ENCODE data around the gene ADAMTS7.
"Not testable (repeated sequence)": the region's sequence is repeated elsewhere in the genome, so short reads cannot be mapped to it uniquely, and the experiment has no call there.

The ADAMTS7 gene

GRCh38 chr15:78779176-78779785 is 32.0 kb downstream of the ADAMTS7 start:
- DNase-seq (ENCODE audit: low spot score), result not testable (repeated sequence)

- no peak for DNase-seq (ENCODE audit: low spot score)
Measured at GRCh38 chr15:78778422-78778821, 32.8 kb downstream of the ADAMTS7 start.

- DNase-seq (ENCODE audit: low spot score), result not testable (repeated sequence)
Measured at GRCh38 chr15:78777953-78778345, 33.3 kb downstream of the ADAMTS7 start.

GRCh38 chr15:78777290-78777952 is 33.8 kb downstream of the ADAMTS7 start:
- not testable (repeated sequence) for DNase-seq (ENCODE audit: low spot score)

GRCh38 chr15:78776046-78776925 is 35.0 kb downstream of the ADAMTS7 start:
- not testable (repeated sequence) for DNase-seq (ENCODE audit: low spot score)

GRCh38 chr15:78775472-78775871 is 35.8 kb downstream of the ADAMTS7 start:
- DNase-seq (ENCODE audit: low spot score), result no peak

GRCh38 chr15:78774451-78774990 is 36.7 kb downstream of the ADAMTS7 start:
- not testable (repeated sequence) for DNase-seq (ENCODE audit: low spot score)

- DNase-seq (ENCODE audit: low spot score), result not testable (repeated sequence)
Measured at GRCh38 chr15:78773765-78774450, 37.4 kb downstream of the ADAMTS7 start.

- no peak for DNase-seq (ENCODE audit: low spot score)
Measured at GRCh38 chr15:78772738-78773137, 38.5 kb downstream of the ADAMTS7 start.

GRCh38 chr15:78771436-78772000 is 39.7 kb downstream of the ADAMTS7 start:
- not testable (repeated sequence) for DNase-seq (ENCODE audit: low spot score)

- DNase-seq (ENCODE audit: low spot score), result not testable (repeated sequence)
Measured at GRCh38 chr15:78771020-78771419, 40.2 kb downstream of the ADAMTS7 start.

- DNase-seq (ENCODE audit: low spot score), result not testable (repeated sequence)
Measured at GRCh38 chr15:78769473-78770225, 41.6 kb downstream of the ADAMTS7 start.

GRCh38 chr15:78768531-78769408 is 42.5 kb downstream of the ADAMTS7 start:
- no peak for DNase-seq (ENCODE audit: low spot score)

- DNase-seq (ENCODE audit: low spot score), result no peak
Measured at GRCh38 chr15:78768096-78768495, 43.2 kb downstream of the ADAMTS7 start.

GRCh38 chr15:78767331-78767951 is 43.8 kb downstream of the ADAMTS7 start:
- no peak for DNase-seq (ENCODE audit: low spot score)

GRCh38 chr15:78766641-78767071 is 44.6 kb downstream of the ADAMTS7 start:
- not testable (repeated sequence) for DNase-seq (ENCODE audit: low spot score)

GRCh38 chr15:78766041-78766440 is 45.2 kb downstream of the ADAMTS7 start:
- DNase-seq (ENCODE audit: low spot score), result no peak

GRCh38 chr15:78765154-78765860 is 46.0 kb downstream of the ADAMTS7 start:
- DNase-seq (ENCODE audit: low spot score), result not testable (repeated sequence)

Data from AG08396 (cell line).